A549 (cell line): Measurements from ENCODE around the gene SPECC1L. TPM values are rescaled to one million over a fixed set of nuclear protein-coding genes. Genes with fewer than 3 reads are reported as not detected.

Experiments used
- ATAC-seq, 2 experiments: fragments of 200-7000 bp in 1 of 2; fragments of >200 bp in 1 of 2; cut with Nextera tagmentation in 1 of 2; cut with Tn5 transposase in 1 of 2; 3 replicates each; pipeline versions ENCODE4 v1.8.0 to v1.9.1; 2018 to 2020; ENCODE audit warnings: mild to moderate bottlenecking in 1 of 2, moderate library complexity in 1 of 2
- CTCF ChIA-PET: fragments of 300-600 bp; sonication (Branson Sonifier 250); formaldehyde crosslinking; extraction: SDS; loops from one replicate; lab custom pipeline; 2021; ENCODE audit warnings: antibody characterized with exemption, inconsistent platforms; lab: Yijun Ruan, JAX
- POLR2A ChIA-PET: fragments of 350-600 bp; formaldehyde crosslinking; extraction: SDS; loops from one replicate; lab custom pipeline; 2021; ENCODE audit warnings: antibody characterized with exemption, inconsistent platforms; lab: Yijun Ruan, JAX
- DNase-seq, 2 experiments: peaks; one replicate each; pipeline versions ENCODE4 v3.0.0 to v3.0.0-alpha.2; 2011 to 2016; ENCODE audit warnings: low read depth in 1 of 2, low spot score in 1 of 2
- FAIRE-seq: peaks from 2 replicates; lab custom pipeline; 2011; peaks lifted over from hg19 to GRCh38; lab: Jason Lieb, UNC
- H3K27ac ChIP-seq, 2 experiments: fragments of >200 bp; sonication (Bioruptor Twin); formaldehyde crosslinking; 3 replicates each; pipeline ENCODE4 v1.5.1; 2016 to 2017
- H3K4me1 ChIP-seq: fragments of >200 bp; sonication (Bioruptor Twin); formaldehyde crosslinking; 3 replicates; pipeline ENCODE4 v1.6.1; 2016
- H3K4me2 ChIP-seq: fragments of >200 bp; sonication (Bioruptor Twin); formaldehyde crosslinking; 3 replicates; pipeline ENCODE4 v1.6.1; 2016
- H3K4me3 ChIP-seq: fragments of >200 bp; sonication (Bioruptor Twin); formaldehyde crosslinking; 3 replicates; pipeline ENCODE4 v1.5.1; 2016
- H3K9me3 ChIP-seq: fragments of >200 bp; sonication (Bioruptor Twin); formaldehyde crosslinking; 3 replicates; pipeline ENCODE4 v1.6.1; 2016
- BHLHE40 ChIP-seq: IDR thresholded peaks from 2 replicates; pipeline ENCODE4 v1.6.1; 2012; ENCODE audit warnings: low read depth, low read length, inconsistent platforms
- CTCF ChIP-seq: fragments of >200 bp; sonication (Bioruptor Twin); formaldehyde crosslinking; IDR thresholded peaks from 3 replicates; pipeline ENCODE4 v1.5.1; 2016
- EHF ChIP-seq: fragments of 250-450 bp; sonication (Bioruptor Pico); IDR thresholded peaks from 2 replicates; pipeline ENCODE4 v1.5.0; 2020; ENCODE audit warnings: mild to moderate bottlenecking
- EHMT2 ChIP-seq: fragments of 200-600 bp; sonication (generic); IDR thresholded peaks from 2 replicates; pipeline ENCODE4 v1.6.1; 2016; ENCODE audit warnings: antibody characterized with exemption, low read depth, mild to moderate bottlenecking, moderate library complexity
- FOSB ChIP-seq: fragments of 250-450 bp; sonication (Bioruptor Pico); IDR thresholded peaks from 2 replicates; pipeline ENCODE4 v1.5.0; 2020; ENCODE audit warnings: mild to moderate bottlenecking, moderate library complexity
- HMGXB4 ChIP-seq: fragments of 250-450 bp; sonication (Bioruptor Pico); IDR thresholded peaks from 2 replicates; pipeline ENCODE4 v1.5.0; 2021; ENCODE audit warnings: mild to moderate bottlenecking, moderate library complexity, borderline replicate concordance
- JUNB ChIP-seq: fragments of >200 bp; sonication (Bioruptor Twin); formaldehyde crosslinking; IDR thresholded peaks from 2 replicates; pipeline ENCODE4 v1.6.1; 2016
- KDM5A ChIP-seq: fragments of 200-600 bp; sonication (generic); IDR thresholded peaks from 2 replicates; pipeline ENCODE4 v1.6.1; 2016; ENCODE audit warnings: antibody characterized with exemption, mild to moderate bottlenecking
- NFE2L2 ChIP-seq: fragments of 150-350 bp; conservative IDR thresholded peaks from 2 replicates; pipeline ENCODE4 v1.6.1; 2014; ENCODE audit warnings: low read length
- NR3C1 ChIP-seq: fragments of >200 bp; sonication (Bioruptor Twin); formaldehyde crosslinking; IDR thresholded peaks from 3 replicates; pipeline ENCODE4 v1.6.1; 2017
- PHF8 ChIP-seq: fragments of 200-600 bp; sonication (generic); IDR thresholded peaks from 2 replicates; pipeline ENCODE4 v1.6.1; 2016; ENCODE audit warnings: low read depth, mild to moderate bottlenecking, antibody characterized with exemption, moderate library complexity, borderline replicate concordance
- SREBF2 ChIP-seq: fragments of 450-650 bp; IDR thresholded peaks from 2 replicates; pipeline ENCODE4 v1.6.1; 2014; ENCODE audit warnings: mild to moderate bottlenecking, moderate library complexity
- ZC3H11A ChIP-seq: fragments of 450-650 bp; IDR thresholded peaks from 2 replicates; pipeline ENCODE4 v1.6.1; 2014; ENCODE audit warnings: antibody characterized with exemption, mild to moderate bottlenecking
- ZNF302 ChIP-seq: fragments of 250-450 bp; sonication (Bioruptor Pico); IDR thresholded peaks from 2 replicates; pipeline ENCODE4 v1.9.0; 2021; ENCODE audit warnings: inconsistent platforms, mild to moderate bottlenecking, moderate library complexity
- WGBS: methylation state at CpG from one replicate; pipeline ENCODE4 v1.1.6; 2017; ENCODE audit errors: missing lambda C conversion rate; 5-methylcytosine and 5-hydroxymethylcytosine counted together
- polyA plus RNA-seq, 4 experiments: library from polyadenylated mRNA; depleted of rRNA in 3 of 4; stranded (reverse); fragments of >200 nt; fragmentation: RNase III in 1 of 4; extraction: RNeasy Plus Mini Kit Qiagen cat#74134 plus additional on column Dnase treatment in 1 of 4; gene quantifications; 2 replicates in 3 of 4; 3 replicates in 1 of 4; pipeline ENCODE4 v1.2.3, GENCODE V29; 2011 to 2017
- TF ChIP-seq, protein P1 (sequence below): fragments of 150-350 bp; IDR thresholded peaks from 2 replicates; pipeline ENCODE4 v1.6.1; 2014; ENCODE audit warnings: low read depth, mild to moderate bottlenecking, low read length
- TF ChIP-seq, protein P2 (sequence below): fragments of 250-450 bp; sonication (Bioruptor Pico); IDR thresholded peaks from 2 replicates; pipeline ENCODE4 v1.5.0; 2020; ENCODE audit warnings: low read depth, mild to moderate bottlenecking, moderate library complexity
- TF ChIP-seq, protein P3 (sequence below): IDR thresholded peaks from 2 replicates; pipeline ENCODE4 v1.6.1; 2012

Gene SPECC1L
- polyA plus RNA-seq, 2 of the 4 experiments (the other 2 are of a cell fraction): 14.8 to 25.2 TPM

DNA sequence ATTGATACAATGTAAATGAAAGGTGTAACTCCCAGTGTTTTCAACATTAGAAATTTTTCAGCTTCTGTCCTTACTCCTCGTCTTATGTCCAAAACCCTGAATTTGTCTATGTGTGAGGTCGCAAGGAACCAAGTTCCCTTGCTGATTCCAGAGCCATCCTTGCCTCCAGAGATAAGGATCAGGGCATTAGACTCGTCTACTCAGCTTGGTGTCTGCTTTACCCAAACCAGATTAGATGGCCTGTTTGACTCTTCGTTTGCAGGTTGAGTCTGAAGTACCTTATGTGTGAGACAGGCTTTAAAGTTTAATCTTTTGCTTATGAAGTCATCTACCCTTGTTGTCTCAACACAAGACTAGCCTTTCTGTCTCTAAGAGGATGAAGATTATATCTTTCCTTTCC lies 55.6 kb downstream of the SPECC1L start:
- no peak for DNase-seq
- no peak overlapping the region for H3K4me2 ChIP-seq

DNA sequence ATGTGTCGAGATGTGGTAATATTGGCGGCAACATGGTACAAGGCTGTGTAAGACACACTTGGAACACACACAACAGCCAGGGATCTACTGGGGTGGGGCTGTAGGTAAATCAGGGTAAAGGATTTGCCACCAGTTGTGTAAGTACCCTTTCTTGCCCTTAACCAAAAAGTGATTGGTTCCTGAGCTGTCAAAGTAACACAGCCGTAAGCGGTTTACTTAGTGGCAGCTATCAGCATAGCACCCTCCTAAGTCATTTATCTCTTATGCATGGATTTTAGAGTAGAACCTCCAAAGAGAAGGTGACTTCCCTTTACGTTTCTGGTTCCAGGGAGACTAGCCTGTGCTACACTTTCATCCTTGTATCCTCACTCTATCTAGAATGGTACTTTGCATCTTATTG lies 57.2 kb downstream of the SPECC1L start:
- WGBS: 89% methylated on average over 5 of the region's 5 CpGs

More for the DNA sequence above, 55.6 kb downstream of the SPECC1L start:
- WGBS: 81% methylated on average over 4 of the region's 4 CpGs
- Histone ChIP-seq H3K27ac (no peak overlapping the region), H3K4me1 (peaks cover 20% of the 10 kb centered on the region; the same call in 2 of the 3 replicates), H3K4me3 (no peak overlapping the region), H3K9me3 (no peaks in the 10 kb centered on the region)
- ChIA-PET POLR2A (no interaction called here), CTCF (interaction anchor here (1.0 to 1.3 kb wide), 4 partner anchors 9 to 196 kb away, joined by 3 to 7 read pairs (median 4); no protein-coding TSS in a partner anchor)
- TF ChIP-seq CTCF (no peak), EHMT2 (no peak), JUNB (no peak), ZC3H11A (no peak), PHF8 (no peak), HMGXB4 (CRISPR knock-in tag) (no peak), NFE2L2 (no peak), SREBF2 (no peak), FOSB (CRISPR knock-in tag) (no peak), EHF (CRISPR knock-in tag) (no peak), NR3C1 (no peak), BHLHE40 (no peak)
- TF ChIP-seq, protein P1, sequence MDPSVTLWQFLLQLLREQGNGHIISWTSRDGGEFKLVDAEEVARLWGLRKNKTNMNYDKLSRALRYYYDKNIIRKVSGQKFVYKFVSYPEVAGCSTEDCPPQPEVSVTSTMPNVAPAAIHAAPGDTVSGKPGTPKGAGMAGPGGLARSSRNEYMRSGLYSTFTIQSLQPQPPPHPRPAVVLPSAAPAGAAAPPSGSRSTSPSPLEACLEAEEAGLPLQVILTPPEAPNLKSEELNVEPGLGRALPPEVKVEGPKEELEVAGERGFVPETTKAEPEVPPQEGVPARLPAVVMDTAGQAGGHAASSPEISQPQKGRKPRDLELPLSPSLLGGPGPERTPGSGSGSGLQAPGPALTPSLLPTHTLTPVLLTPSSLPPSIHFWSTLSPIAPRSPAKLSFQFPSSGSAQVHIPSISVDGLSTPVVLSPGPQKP: no peak
- TF ChIP-seq, protein P2, sequence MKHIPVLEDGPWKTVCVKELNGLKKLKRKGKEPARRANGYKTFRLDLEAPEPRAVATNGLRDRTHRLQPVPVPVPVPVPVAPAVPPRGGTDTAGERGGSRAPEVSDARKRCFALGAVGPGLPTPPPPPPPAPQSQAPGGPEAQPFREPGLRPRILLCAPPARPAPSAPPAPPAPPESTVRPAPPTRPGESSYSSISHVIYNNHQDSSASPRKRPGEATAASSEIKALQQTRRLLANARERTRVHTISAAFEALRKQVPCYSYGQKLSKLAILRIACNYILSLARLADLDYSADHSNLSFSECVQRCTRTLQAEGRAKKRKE (CRISPR knock-in tag): no peak
- ATAC-seq (no peak), FAIRE-seq (no peak)

DNA sequence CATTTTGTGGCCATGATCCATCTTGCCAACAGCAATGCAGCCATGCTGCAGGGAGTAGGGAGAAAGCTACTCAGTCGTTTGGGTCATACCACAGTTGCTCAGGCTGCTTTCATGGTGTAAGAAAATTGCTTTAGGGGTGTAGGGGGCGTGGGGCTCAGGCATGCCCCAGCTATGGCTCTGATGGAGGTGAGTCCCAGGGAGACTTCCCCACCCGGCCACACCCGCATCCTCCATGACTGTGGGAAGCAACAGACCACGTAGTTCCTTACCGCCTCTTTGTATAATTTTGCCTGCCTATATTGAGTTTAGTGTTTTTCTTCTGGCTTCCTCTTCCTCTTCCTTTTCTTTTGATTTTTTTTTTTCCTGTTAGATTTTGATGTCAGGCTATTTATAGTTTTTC lies 58.8 kb downstream of the SPECC1L start:
- ChIA-PET POLR2A (no interaction called here), CTCF (interaction anchor here (0.7 to 1.6 kb wide), 3 partner anchors 174 to 428 kb away, joined by 3 to 5 read pairs (median 4); no protein-coding TSS in a partner anchor)
- DNase-seq (no peak), ATAC-seq (no peak), FAIRE-seq (no peak)
- no peak for TF ChIP-seq ZNF302 (CRISPR knock-in tag)
- TF ChIP-seq, protein P3, sequence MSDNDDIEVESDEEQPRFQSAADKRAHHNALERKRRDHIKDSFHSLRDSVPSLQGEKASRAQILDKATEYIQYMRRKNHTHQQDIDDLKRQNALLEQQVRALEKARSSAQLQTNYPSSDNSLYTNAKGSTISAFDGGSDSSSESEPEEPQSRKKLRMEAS: no peak
- TF ChIP-seq SREBF2: no peak
- TF ChIP-seq CTCF: no peak
- TF ChIP-seq ZC3H11A: no peak
- Histone ChIP-seq H3K4me3 (no peak overlapping the region), H3K4me1 (peaks cover 4% of the 10 kb centered on the region; the same call in 1 of the 3 replicates), H3K4me2 (no peak overlapping the region), H3K9me3 (no peaks in the 10 kb centered on the region), H3K27ac (no peak overlapping the region)
- WGBS: 85% methylated on average over 6 of the region's 6 CpGs

More for the DNA sequence above, 57.2 kb downstream of the SPECC1L start:
- no peak overlapping the region for H3K27ac ChIP-seq
- POLR2A ChIA-PET: no interaction called here
- TF ChIP-seq KDM5A: no peak
- FAIRE-seq: no peak
- no peak; a peak in 1 of 6 replicates for ATAC-seq
- no peak overlapping the region for H3K4me2 ChIP-seq
- CTCF ChIA-PET: interaction anchor here (0.6 kb wide), 1 partner anchor 32 kb away, joined by 3 read pairs; no protein-coding TSS in a partner anchor
- no peak overlapping the region for H3K4me3 ChIP-seq
- no peaks in the 10 kb centered on the region for H3K9me3 ChIP-seq
- peaks cover 20% of the 10 kb centered on the region; the same call in 2 of the 3 replicates for H3K4me1 ChIP-seq
- DNase-seq: peak in 1 of 2 experiments; percentile 9
